Forelimb muscle (tissue), 1 donor: ENCODE measurements around the gene SLC22A16. TPM values are rescaled to one million over a fixed set of nuclear protein-coding genes. Genes with fewer than 3 reads are reported as not detected.

Experiments
- DNase-seq: peaks from one replicate; pipeline ENCODE4 v3.0.0-alpha.2; 2013; ENCODE audit warnings: low read depth
- polyA plus RNA-seq: library from polyadenylated mRNA; unstranded; fragments of 120-200 nt; gene quantifications from one replicate; pipeline ENCODE4 v1.2.1, GENCODE V29; 2013; ENCODE audit not compliant: insufficient read length

SLC22A16 gene
- polyA plus RNA-seq, 1 donor = 0.06 TPM

DNA sequence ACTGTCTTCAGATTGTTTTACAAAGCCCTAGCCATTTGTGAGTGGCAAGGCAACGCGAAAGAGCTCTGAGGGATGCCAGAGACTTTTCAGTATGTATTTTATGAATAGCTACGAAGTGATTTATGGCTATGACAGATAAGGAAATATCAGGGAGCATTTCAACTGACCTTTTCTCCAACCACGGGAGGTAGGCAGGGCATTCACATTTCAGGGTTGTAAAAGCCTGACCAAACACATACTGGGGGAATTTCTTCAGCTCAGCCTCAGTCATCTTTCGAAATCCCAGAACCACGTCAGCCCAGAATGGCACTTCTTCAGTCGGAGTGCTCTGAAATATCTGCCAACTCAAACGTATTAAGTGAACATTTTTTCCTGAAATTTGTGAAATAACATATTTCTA, 71.8 kb downstream of the SLC22A16 start:
- no peak for DNase-seq

DNA sequence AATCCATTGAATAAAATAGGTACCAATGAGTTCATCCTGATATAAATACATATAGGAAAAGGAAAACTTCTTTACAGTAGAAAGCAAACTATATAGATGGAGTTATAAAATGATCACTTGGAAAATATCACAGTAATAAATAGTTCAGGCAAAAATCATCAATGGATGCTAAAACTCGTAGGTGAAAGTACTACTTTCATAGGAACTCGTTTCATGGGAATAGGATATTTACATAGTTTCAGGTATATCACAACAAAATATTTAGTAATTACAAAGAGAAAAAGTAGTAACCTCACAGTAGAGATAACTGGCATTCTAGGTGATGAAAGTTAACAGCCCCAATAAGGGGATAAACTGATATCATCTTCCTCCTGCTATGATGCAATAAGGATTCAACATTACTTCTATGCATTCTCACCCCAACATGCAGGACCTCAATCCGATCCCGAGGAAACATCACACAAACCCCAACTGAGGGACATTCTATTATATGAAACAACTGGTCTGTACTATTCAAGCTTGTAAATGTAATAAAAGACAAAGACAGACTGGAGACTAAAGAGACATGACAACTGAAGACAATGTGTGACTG, 74.7 kb downstream of the SLC22A16 start:
- no peak for DNase-seq

DNA sequence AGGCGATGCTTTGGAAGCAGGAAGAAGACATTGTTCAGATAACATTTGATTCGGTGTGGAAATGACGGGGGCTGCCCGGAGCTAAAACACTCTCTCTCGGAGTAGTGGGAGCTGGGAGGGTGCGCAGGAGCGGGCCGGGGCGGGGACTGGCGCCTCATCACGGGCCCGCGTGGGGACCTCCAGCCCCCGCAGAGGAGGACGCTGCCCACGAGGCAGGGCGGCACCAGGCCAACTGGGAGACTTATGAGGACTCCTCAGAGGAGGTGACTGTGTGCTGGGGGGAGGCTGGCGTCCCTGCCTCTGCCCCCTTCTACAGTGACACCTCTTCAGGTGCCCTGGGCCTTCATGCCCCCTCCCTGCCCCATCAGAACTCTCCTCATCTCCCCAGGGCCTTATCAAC, 76.2 kb downstream of the SLC22A16 start:
- DNase-seq = no peak

DNA sequence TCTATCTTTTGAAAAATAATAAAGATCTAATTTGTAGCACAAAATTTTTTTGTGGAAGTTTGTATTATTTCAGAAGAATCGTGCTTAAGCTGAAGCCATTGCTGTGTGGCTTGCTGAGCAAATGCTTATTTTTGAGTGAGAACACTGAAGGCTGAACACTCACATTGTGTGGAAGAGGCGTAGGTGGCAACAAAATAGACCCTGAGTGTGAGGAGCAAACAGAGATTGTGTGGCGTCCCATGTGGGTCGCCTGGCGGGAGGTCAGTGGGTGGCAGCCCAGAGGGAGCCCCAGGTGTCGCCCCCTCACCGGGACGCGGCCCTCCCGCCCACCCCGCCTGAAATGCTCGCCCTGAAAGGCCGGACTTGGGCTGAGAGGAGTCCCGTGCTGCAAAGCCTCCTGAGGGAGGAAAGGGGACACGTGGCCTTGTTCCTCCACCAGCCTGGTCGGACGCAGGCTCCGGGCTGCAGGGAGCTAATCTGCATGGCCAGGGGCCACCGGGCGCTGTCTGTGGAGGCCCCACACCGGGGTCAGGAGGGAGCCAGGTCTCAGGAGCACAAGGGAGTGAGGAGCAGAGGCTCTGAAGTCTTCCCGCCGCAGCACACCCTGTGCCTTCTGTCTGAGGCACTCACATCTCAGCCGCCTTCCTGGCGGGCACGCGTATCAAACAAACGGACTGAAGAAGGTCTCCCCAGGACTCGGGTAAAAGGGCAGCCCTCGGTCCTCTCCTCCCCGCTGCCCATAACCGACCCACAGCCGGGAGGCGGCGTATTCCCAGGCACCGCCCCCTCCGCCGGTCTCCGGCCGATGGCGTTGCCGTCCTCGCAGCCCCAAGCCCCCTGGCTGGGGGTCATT, 77.0 kb downstream of the SLC22A16 start:
- DNase-seq = no peak

DNA sequence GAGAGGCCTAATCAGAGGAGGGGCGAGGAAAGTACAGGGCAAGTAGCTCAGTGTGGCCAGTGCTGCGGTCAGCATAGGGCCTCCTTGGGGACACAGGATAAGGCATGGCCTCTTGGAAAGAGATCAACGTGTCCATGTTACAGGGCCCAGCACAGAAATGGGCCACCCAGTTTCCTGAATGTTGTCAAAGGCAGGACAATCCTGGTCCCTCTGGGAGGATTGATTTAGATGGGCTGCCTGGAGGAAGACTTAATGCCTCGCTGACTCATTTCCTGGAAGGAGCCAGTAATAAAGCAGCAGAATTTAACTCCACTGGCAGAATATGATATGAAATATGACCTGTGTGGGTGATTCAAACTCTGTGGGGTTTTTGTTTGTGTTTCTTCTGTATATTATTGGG, 77.6 kb downstream of the SLC22A16 start:
- no peak for DNase-seq

DNA sequence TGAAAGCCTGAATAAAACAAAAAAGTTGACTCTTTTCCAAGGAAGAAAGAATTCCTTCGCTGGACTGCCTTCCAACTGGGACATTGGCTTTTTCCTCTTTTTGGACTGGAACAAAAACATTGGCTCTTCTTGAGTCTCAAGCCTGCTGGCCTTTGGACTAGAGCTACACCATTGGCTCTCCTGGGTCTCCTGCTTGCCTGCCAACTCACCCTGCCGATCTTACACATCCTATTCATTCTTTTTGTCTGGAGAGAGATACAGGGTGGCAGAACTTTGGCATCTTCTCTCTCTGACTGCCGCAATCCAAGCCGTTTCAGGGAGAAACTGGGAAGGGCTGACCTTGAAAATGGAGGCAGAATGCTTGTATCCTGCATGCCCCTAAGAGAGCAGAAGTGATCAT, 81.2 kb downstream of the SLC22A16 start:
- DNase-seq = no peak

DNA sequence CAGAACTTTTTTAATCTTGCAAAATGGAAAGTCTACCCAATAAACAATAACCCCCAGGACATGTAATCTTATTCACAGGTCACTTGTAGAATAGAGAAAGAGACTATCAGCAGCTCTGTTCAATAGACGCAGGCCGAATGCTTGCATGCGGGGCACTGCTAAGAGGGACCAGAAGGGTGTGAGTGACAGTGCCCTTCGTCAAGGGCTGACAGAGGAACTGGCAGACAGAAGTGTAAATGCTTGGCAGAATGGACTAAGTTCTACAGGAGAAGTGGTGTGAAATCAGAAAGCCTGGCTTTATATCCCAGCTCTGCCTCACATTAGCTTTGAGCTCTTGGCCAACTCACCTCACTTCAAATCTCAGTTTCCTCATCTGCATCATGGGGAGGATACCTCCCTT, 82.0 kb downstream of the SLC22A16 start:
- no peak for DNase-seq

DNA sequence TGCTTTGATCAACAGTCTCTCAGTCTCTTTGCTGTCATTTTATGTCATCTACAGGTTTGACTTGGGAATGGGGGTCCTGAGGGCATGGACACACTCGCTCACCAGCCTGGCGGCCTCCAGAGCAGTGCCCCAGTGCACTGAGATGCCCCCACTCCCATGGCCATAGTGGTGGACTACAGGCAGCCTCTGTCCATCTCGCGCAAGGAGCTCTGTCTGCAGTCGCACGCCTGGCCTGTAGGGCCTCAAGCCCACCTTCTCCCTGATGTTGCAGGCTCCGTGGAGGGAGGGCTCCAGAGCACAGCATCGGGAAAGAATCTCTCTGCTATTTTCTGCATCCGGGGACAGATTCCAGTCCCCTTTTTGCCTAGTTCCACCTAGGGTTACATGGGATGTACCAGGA, 83.7 kb downstream of the SLC22A16 start:
- no peak for DNase-seq

DNA sequence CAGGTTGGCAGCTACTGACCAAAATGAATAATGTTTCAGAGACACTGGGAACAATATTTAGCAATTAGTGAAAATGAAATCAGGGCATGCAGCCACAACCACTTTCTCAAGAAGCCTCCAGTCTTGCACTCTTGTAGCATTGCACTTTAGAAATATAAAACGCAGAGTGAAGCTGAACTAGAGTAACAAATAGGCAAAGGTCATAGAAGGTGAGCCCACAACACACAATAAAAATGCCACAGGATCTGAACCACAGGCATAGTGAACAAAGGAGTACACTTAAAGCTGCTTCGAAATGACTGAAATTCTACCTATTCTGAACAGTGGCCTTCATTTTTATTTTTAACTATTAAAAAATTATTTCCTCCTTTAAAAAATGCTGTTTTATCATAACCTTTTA, 86.0 kb downstream of the SLC22A16 start:
- DNase-seq = no peak

DNA sequence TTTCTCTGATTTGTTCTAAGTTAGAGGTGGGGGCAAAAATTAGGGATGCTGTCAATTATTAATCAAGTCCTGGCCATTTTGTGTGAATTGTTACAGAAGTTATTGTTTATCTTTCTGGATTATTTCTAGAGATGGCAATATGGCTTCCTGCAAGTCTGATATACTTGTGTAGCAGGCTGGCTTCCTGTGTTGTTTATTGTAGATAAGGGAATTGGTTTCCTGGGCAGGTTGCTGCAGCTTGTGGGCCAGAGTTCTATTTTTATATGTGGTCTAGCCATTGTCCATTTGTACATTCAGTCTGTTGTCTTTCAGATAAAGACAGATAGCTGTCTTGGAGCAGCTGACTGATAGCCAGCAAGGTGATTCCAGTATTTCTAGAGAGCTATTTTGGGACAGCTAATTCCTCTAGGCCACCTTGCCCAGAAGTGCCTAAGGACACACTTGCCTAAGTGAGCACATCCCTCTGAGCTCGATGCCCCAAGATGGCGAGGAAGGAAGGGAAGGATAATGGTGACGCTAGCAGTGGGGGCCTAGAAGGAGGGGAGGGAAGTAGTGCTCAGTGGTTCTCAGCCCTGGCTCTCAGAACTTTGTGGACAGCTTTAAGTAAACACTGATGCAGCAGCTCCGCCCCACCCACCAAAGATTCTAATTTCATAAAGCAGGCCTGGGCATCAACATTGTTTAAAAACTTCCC, 86.6 kb downstream of the SLC22A16 start:
- DNase-seq = no peak

DNA sequence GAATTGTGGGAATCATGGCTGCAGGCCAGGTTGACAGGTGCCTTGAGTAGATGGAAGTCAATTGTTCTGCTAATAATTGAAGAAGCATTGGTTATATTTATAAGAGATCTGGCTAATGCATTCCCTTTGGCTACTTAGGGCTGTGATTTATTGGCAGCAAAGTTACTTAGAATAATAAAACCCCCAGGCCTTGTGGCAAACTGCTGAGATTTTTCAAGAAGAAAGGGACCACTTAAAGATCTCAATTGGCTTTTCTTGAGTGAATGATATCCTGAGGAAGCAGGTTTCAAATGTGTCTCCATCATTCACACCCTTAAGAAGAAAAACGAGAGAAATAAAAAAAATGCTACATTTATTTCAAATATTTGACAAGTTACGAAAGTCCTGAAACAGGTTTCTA, 88.4 kb downstream of the SLC22A16 start:
- DNase-seq = no peak

DNA sequence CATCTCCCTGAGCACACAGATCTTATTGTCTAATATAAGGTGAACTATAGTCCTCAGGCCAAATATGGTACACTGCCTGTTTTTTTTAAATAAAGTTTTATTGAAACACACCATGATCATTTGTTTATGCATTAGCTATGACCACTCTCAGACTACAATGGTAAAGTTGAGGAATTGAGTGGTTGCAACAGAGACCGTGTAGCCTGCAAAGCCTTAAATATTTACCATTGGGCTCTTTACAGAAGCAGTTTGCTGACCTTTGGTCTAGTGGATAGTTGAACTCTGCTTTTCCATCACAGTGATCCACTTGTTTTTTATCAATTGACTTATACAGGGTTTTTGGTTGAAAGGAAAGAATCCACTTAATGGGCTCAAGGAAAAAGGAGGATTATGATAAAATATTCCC, 91.0 kb downstream of the SLC22A16 start:
- DNase-seq = no peak

DNA sequence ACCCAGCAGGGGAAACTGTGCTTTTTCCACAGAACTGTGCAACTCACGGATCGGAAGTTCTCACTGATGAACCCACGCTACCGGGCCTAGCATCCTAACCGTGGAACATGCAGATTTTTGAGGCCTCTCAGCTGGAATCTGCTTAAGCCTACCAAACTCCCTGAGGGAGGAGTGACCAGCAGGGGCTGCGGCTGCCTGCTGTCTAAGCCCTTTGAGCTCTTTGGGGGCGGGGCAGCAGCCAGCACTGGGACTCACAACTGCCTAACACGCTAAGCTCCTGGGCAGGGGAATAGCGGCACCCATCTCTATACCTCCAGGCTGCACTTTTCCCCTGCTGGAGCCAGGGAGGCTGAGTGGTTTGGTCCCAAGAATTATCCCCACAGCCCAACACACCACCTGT, 97.9 kb downstream of the SLC22A16 start:
- DNase-seq = no peak

Other genes with a start within 250 kb of the SLC22A16 start
- gene METTL24, start 118.3 kb downstream of the SLC22A16 start, polyA plus RNA-seq = 0.37 TPM
- gene DDO, start 61.0 kb downstream of the SLC22A16 start, polyA plus RNA-seq = 0.95 TPM